HCT116 (cell line): Measurements from ENCODE around the gene ALDH2. TPM values are rescaled to one million over a fixed set of nuclear protein-coding genes. Genes with fewer than 3 reads are reported as not detected.

Experiments
- ATAC-seq: fragments of 200-7000 bp; cut with Tn5 transposase; 2 replicates; pipeline ENCODE4 v1.9.1; 2020; ENCODE audit warnings: mild to moderate bottlenecking, moderate library complexity
- BruUV-seq: library from RNA; stranded (reverse); fragments of 400-500 nt; replicated peaks from 2 replicates; lab custom pipeline; 2021; lab: Mats Ljungman, UMichigan
- CTCF ChIA-PET: fragments of 300-600 bp; sonication (Branson Sonifier 250); formaldehyde crosslinking; loops from one replicate; lab custom pipeline; 2021; ENCODE audit warnings: antibody characterized with exemption; lab: Charles Lee
- POLR2A ChIA-PET: fragments of 300-600, 350-600 bp; sonication (Branson Sonifier 250); formaldehyde crosslinking; loops from one replicate; lab custom pipeline; 2021; ENCODE audit warnings: antibody characterized with exemption; lab: Charles Lee
- RAD21 ChIA-PET, 2 experiments: fragments of 300-600 bp; sonication (Branson Sonifier 250); formaldehyde crosslinking; loops; one replicate each; lab custom pipeline; 2023; ENCODE audit warnings: low total read pairs in 2 of 2; ENCODE audit not compliant: uncharacterized antibody in 2 of 2, unreplicated experiment in 2 of 2, low non-redundant PET in 1 of 2; lab: Charles Lee
- DNase-seq: peaks from one replicate; pipeline ENCODE4 v3.0.0-alpha.2; 2010; ENCODE audit warnings: low read depth, low spot score
- H2AFZ ChIP-seq: fragments of 200-600 bp; shearing (Covaris generic), sonication (generic); 2 replicates; pipeline ENCODE4 v1.6.1; 2017; ENCODE audit warnings: low read depth, mixed run types, mixed read lengths, antibody characterized with exemption, low read length; ENCODE audit not compliant: poor library complexity, severe bottlenecking
- H3K27ac ChIP-seq: 2 replicates; pipeline ENCODE4 v1.5.1; 2012; ENCODE audit warnings: low read depth, low read length
- H3K27me3 ChIP-seq: fragments of 200-600 bp; sonication (generic); 2 replicates; pipeline ENCODE4 v1.6.1; 2016; ENCODE audit warnings: mixed run types, low read length, mixed read lengths; ENCODE audit not compliant: insufficient read depth
- H3K36me3 ChIP-seq, 2 experiments: fragments of 200-500 bp in 1 of 2; fragments of 200-600 bp in 1 of 2; sonication (Bioruptor generic) in 1 of 2; sonication (generic) in 1 of 2; 2 replicates each; pipeline versions ENCODE4 v1.5.1 to v1.6.1; 2014 to 2016; ENCODE audit warnings: low read length in 2 of 2, inconsistent platforms in 1 of 2, mixed read lengths in 1 of 2, mixed run types in 1 of 2; ENCODE audit not compliant: insufficient read depth in 2 of 2, control insufficient read depth in 1 of 2
- H3K4me1 ChIP-seq, 2 experiments: fragments of 200-600 bp in 1 of 2; sonication (generic) in 1 of 2; 2 replicates each; pipeline versions ENCODE4 v1.5.1 to v1.6.1; 2012 to 2017; ENCODE audit warnings: low read length in 2 of 2, inconsistent platforms in 1 of 2, mild to moderate bottlenecking in 1 of 2, mixed read lengths in 1 of 2, mixed run types in 1 of 2, moderate library complexity in 1 of 2; ENCODE audit not compliant: insufficient read depth in 2 of 2, control insufficient read depth in 1 of 2
- H3K4me2 ChIP-seq: fragments of 200-600 bp; sonication (generic); 2 replicates; pipeline ENCODE4 v1.6.1; 2017; ENCODE audit warnings: mixed run types, low read length, mixed read lengths
- H3K4me3 ChIP-seq, 2 experiments: fragments of 200-600 bp in 1 of 2; sonication (generic) in 1 of 2; replicated peaks in 1 of 2; 2 replicates each; pipeline ENCODE4 v1.5.1; 2011 to 2016; ENCODE audit warnings: low read length in 2 of 2, control low read depth in 1 of 2, low read depth in 1 of 2, mild to moderate bottlenecking in 1 of 2, mixed read lengths in 1 of 2, mixed run types in 1 of 2
- H3K79me2 ChIP-seq: fragments of 200-600 bp; sonication (generic); 2 replicates; pipeline ENCODE4 v1.6.1; 2017; ENCODE audit warnings: mild to moderate bottlenecking, mixed run types, low read length, moderate library complexity, mixed read lengths; ENCODE audit not compliant: insufficient read depth
- H3K9ac ChIP-seq: fragments of 200-600 bp; sonication (generic); 2 replicates; pipeline ENCODE4 v1.6.1; 2016; ENCODE audit warnings: low read length, mixed read lengths
- H3K9me2 ChIP-seq: fragments of 200-600 bp; sonication (generic), shearing (Covaris generic); 2 replicates; pipeline ENCODE4 v1.6.1; 2017; ENCODE audit warnings: mixed run types, mild to moderate bottlenecking, moderate library complexity; ENCODE audit not compliant: insufficient read depth
- H3K9me3 ChIP-seq, 2 experiments: fragments of 200-500 bp in 1 of 2; fragments of 200-600 bp in 1 of 2; sonication (Bioruptor generic) in 1 of 2; sonication (generic) in 1 of 2; 2 replicates each; pipeline ENCODE4 v1.6.1; 2014 to 2017; ENCODE audit warnings: low read length in 2 of 2, mixed read lengths in 2 of 2, inconsistent platforms in 1 of 2, low read depth in 1 of 2, mild to moderate bottlenecking in 1 of 2, mixed run types in 1 of 2, moderate library complexity in 1 of 2; ENCODE audit not compliant: control insufficient read depth in 1 of 2, insufficient read depth in 1 of 2
- H4K20me1 ChIP-seq: fragments of 200-600 bp; sonication (generic), shearing (Covaris generic); 2 replicates; pipeline ENCODE4 v1.6.1; 2017; ENCODE audit warnings: mixed run types, mild to moderate bottlenecking, moderate library complexity; ENCODE audit not compliant: insufficient read depth
- JUND ChIP-seq: IDR thresholded peaks from 2 replicates; pipeline ENCODE4 v1.6.1; 2012
- POLR2A ChIP-seq: IDR thresholded peaks from 2 replicates; pipeline ENCODE4 v1.7.0; 2011; ENCODE audit warnings: borderline replicate concordance; ENCODE audit not compliant: insufficient read depth, insufficient read length; ENCODE audit errors: extremely low read depth
- SIN3A ChIP-seq: IDR thresholded peaks from 2 replicates; pipeline ENCODE4 v1.6.1; 2012; ENCODE audit warnings: low read depth
- YY1 ChIP-seq: IDR thresholded peaks from 2 replicates; pipeline ENCODE4 v1.6.1; 2011; ENCODE audit warnings: low read length, low read depth, moderate library complexity, mild to moderate bottlenecking; ENCODE audit not compliant: insufficient replicate concordance; ENCODE audit errors: extremely low read depth
- ZNF274 ChIP-seq: fragments of 200-500 bp; sonication (Bioruptor generic); IDR thresholded peaks from 2 replicates; pipeline ENCODE4 v1.6.1; 2014; ENCODE audit warnings: mild to moderate bottlenecking, low read depth, low read length, inconsistent platforms
- intact Hi-C: fragments of 100-400 bp; cut with micrococcal nuclease; formaldehyde crosslinking; loops from 2 replicates; pipeline ENCODE4 v1.10.0; 2022
- total RNA-seq: library from RNA; stranded (reverse); gene quantifications from one replicate; pipeline ENCODE4 v1.2.1, GENCODE V29; 2021; ENCODE audit not compliant: unreplicated experiment
- TF ChIP-seq, protein P1 (sequence below), 3 experiments: fragments of 200-600 bp in 1 of 3; sonication (generic) in 1 of 3; IDR thresholded peaks in 2 of 3; conservative IDR thresholded peaks in 1 of 3; 2 replicates each; pipeline ENCODE4 v1.5.1; 2012 to 2017; ENCODE audit warnings: low read depth in 2 of 3, low read length in 2 of 3, antibody characterized with exemption in 1 of 3, borderline replicate concordance in 1 of 3, control low read depth in 1 of 3, mild to moderate bottlenecking in 1 of 3, mixed read lengths in 1 of 3, mixed run types in 1 of 3, moderate library complexity in 1 of 3; ENCODE audit not compliant: insufficient read depth in 1 of 3

ALDH2 gene
- total RNA-seq, 1 experiment from 2014 or later: 32.9 TPM

- Histone ChIP-seq H3K4me1 (no peaks in the 10 kb centered on the region), H3K9ac (no peak overlapping the region), H3K4me3 (no peak overlapping the region), H3K4me2 (no peak overlapping the region), H3K9me3 (no peaks in the 10 kb centered on the region), H2AFZ (no peak overlapping the region), H4K20me1 (no peaks in the 10 kb centered on the region), H3K27me3 (no peaks in the 10 kb centered on the region), H3K27ac (no peak overlapping the region), H3K9me2 (no peaks in the 10 kb centered on the region), H3K79me2 (no peaks in the 10 kb centered on the region), H3K36me3 (no peaks in the 10 kb centered on the region)
- BruUV-seq: no TSS peak
- ChIA-PET POLR2A (no interaction called here), RAD21 (no interaction called here), CTCF (interaction anchor here (0.8 kb wide), 1 partner anchor 37 kb away, joined by 3 read pairs; no protein-coding TSS in a partner anchor)
- TF ChIP-seq JUND (no peak), SIN3A (no peak)
- no peak for ATAC-seq
- DNase-seq: no peak
- intact Hi-C loops: no loop called here
Observed at GRCh38 chr12:111775205-111776193, 8.8 kb downstream of the ALDH2 start.

GRCh38 chr12:111776836-111777344 is 10.2 kb downstream of the ALDH2 start:
- no peak overlapping the region for H3K9ac ChIP-seq
- H3K4me3 ChIP-seq: no peak overlapping the region
- RAD21 ChIA-PET: no interaction called here
- intact Hi-C loops: no loop called here
- H3K4me1 ChIP-seq: no peaks in the 10 kb centered on the region
- H3K9me3 ChIP-seq: peaks cover 0 to 6% of the 10 kb centered on the region in 2 experiments; a peak in 1 of 4 replicates
- POLR2A ChIA-PET: no interaction called here
- no TSS peak for BruUV-seq
- no peaks in the 10 kb centered on the region for H3K79me2 ChIP-seq
- H2AFZ ChIP-seq: no peak overlapping the region
- no peak overlapping the region for H3K4me2 ChIP-seq
- no peak for ATAC-seq
- CTCF ChIA-PET: interaction anchor here (1.6 kb wide), 1 partner anchor 36 kb away, joined by 5 read pairs; no protein-coding TSS in a partner anchor
- H3K36me3 ChIP-seq: 0 out of 4 replicates have a peak, but pooled peaks cover 0 to 8% of the 10 kb centered on the region in 2 experiments
- TF ChIP-seq, protein P1, sequence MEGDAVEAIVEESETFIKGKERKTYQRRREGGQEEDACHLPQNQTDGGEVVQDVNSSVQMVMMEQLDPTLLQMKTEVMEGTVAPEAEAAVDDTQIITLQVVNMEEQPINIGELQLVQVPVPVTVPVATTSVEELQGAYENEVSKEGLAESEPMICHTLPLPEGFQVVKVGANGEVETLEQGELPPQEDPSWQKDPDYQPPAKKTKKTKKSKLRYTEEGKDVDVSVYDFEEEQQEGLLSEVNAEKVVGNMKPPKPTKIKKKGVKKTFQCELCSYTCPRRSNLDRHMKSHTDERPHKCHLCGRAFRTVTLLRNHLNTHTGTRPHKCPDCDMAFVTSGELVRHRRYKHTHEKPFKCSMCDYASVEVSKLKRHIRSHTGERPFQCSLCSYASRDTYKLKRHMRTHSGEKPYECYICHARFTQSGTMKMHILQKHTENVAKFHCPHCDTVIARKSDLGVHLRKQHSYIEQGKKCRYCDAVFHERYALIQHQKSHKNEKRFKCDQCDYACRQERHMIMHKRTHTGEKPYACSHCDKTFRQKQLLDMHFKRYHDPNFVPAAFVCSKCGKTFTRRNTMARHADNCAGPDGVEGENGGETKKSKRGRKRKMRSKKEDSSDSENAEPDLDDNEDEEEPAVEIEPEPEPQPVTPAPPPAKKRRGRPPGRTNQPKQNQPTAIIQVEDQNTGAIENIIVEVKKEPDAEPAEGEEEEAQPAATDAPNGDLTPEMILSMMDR (IDR thresholded peaks at IDR 0.05 in 2 of 3, conservative IDR thresholded peaks at IDR 0.05 in 1 of 3; ENCODE audit: borderline replicate concordance in 1 of 3, insufficient read depth in 1 of 3, low read depth in 2 of 3, low read length in 2 of 3): no peak
- no peak for TF ChIP-seq JUND
- no peak for TF ChIP-seq ZNF274
- no peak for TF ChIP-seq YY1
- TF ChIP-seq POLR2A: no peak
- no peaks in the 10 kb centered on the region for H3K27me3 ChIP-seq
- H3K27ac ChIP-seq: no peak overlapping the region
- DNase-seq: no peak
- no peaks in the 10 kb centered on the region for H4K20me1 ChIP-seq
- no peaks in the 10 kb centered on the region for H3K9me2 ChIP-seq
